NCI-H526 treated with DMSO at 0.1 percent for 48 hours (cell line): ENCODE results near the gene CR1.
"Not testable (repeated sequence)": the region's sequence is repeated elsewhere in the genome, so short reads cannot be mapped to it uniquely, and the experiment has no call there.

ENCODE experiments used
- DNase-seq: peaks from one replicate; lab custom pipeline; 2025; lab: John Stamatoyannopoulos, UW

The CR1 gene

GRCh38 chr1:207676153-207676552 lies 180.2 kb downstream of the CR1 start:
- DNase-seq, result no peak

GRCh38 chr1:207680590-207681388 lies 184.8 kb downstream of the CR1 start:
- not testable (repeated sequence) for DNase-seq

GRCh38 chr1:207682872-207683434 lies 187.0 kb downstream of the CR1 start:
- DNase-seq, result not testable (repeated sequence)

- not testable (repeated sequence) for DNase-seq
These were observed 194.6 kb downstream of the CR1 start for GRCh38 chr1:207690551-207690950.

GRCh38 chr1:207691010-207691409 lies 195.1 kb downstream of the CR1 start:
- DNase-seq, result no peak
